HG03354 (cell line): ENCODE data around the gene MARCKSL1.
A peak's percentile ranks its signal among the peaks of the same experiment; 100 is the strongest.
"Not testable (repeated sequence)": the region's sequence is repeated elsewhere in the genome, so short reads cannot be mapped to it uniquely, and the experiment has no call there.

Experiments
- ATAC-seq: cut with Tn5 transposase; IDR thresholded peaks from one replicate; pipeline ENCODE4 v1.9.1; 2021; ENCODE audit warnings: mild to moderate bottlenecking; ENCODE audit not compliant: unreplicated experiment, poor library complexity, severe bottlenecking

Gene MARCKSL1, protein sequence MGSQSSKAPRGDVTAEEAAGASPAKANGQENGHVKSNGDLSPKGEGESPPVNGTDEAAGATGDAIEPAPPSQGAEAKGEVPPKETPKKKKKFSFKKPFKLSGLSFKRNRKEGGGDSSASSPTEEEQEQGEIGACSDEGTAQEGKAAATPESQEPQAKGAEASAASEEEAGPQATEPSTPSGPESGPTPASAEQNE

DNA sequence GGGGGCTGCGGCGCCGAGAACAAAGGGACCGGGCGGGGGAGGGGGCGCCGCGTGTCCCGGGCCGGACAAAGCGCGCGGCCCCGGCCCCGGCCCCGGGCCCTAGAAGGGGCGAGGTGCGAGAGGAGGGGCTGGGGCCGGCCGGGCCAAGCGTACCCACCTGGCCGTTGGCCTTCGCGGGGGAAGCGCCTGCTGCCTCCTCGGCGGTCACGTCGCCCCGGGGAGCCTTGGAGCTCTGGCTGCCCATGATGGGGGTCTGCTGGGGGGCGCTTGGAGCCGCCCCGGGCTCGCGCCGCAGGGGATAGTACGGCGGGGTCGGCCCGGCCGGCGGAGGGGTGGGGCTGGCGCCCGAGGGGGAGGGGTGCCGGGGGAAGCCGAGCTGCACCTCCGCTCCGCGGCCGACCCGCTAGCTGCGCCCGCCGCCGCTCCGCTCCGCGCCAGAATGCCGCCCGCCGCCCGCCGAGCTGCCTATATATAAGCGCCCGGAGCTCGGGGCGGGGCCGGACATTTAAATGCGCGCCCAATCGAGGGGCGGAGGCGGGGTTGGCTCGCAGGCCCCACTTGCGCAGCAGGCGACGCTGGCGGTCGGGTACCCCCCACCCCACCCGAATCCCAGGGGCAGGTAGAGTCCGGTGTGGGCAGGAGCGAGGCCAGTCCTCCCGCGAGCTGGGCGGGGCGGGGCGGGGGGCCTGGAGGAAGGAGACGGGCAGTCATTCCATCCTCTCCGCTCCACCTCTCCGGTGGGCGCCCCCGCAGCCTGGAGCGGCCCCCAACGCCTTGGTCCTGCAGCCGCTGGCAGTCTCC is at the start of gene MARCKSL1:
TSS of gene MARCKSL1 (minus strand) at position 444 of the 801 bp plus-strand sequence. CDS start at position 244, 200 bp downstream.
- ATAC-seq = peak; percentile 37

DNA sequence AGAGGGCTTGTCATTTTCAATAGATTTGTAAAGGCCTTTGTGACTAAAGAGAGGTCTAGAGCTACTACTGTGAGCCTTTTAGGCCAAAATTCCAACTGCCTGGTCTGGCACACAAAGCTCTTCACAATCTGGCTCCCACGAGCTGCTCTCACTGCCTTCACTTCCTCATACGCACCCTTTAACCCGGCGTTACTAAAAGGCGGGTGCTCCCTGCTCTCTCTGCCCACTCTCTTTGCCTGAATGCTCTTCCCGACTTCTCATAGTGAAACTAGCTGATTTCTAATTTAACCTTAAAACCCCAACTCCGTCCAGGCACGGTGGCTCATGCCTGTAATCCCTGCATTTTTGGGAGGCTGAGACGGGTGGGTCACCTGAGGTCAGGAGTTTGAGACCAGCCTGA is 44.0 kb upstream of the MARCKSL1 start:
- no peak for ATAC-seq

DNA sequence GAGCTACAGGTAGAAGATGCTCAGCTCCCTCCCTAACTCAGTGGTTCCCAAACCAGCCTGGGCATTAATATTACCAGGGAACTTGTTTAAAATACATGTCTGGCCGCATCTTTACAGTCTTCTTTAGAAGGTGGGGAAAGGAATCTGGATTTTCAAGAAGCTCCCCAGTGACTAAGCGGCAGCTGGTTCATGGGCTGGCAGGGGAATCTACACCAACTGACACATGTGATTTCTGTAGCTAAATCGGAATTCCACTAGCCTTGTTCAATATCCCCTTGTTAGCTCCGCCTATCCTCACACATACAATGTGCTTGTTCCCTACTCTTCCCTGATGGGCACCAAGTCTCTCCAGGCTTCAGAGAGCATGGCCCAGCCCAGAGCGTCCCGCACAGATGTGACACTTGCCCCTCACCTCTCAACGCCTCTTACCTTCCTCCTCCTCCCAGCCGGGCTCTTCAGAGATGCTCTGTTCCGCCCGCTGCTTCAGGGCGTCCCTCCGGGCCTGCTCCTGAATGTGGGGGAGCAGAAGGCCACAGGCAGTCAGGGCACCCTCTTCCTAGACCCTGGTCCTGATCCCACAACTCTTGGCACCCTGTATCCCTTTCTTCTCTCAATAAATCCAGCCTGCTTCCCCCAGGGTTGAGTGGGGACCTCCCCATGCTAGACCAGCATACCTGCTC is 41.6 kb upstream of the MARCKSL1 start:
- ATAC-seq = no peak

DNA sequence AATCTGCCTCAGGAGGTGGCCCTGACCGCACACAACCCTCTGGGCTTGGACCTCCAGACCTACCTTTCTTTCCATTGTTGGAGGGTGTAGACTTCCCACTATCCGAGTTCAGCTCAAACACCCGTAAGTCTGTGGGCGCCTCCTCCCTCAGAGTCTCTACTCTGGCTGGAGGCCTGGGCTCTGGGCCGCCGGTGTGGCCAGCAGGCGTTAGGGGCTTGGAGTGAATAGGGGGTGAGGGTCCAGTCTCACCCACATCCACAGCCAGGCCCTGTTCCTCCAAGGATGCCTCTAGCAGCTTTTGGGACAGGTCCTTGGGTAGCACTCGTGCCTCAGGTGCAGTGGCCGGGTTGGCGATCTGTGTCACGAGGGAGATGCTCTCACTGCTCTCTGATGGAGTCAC is 40.2 kb upstream of the MARCKSL1 start:
- ATAC-seq = no peak

DNA sequence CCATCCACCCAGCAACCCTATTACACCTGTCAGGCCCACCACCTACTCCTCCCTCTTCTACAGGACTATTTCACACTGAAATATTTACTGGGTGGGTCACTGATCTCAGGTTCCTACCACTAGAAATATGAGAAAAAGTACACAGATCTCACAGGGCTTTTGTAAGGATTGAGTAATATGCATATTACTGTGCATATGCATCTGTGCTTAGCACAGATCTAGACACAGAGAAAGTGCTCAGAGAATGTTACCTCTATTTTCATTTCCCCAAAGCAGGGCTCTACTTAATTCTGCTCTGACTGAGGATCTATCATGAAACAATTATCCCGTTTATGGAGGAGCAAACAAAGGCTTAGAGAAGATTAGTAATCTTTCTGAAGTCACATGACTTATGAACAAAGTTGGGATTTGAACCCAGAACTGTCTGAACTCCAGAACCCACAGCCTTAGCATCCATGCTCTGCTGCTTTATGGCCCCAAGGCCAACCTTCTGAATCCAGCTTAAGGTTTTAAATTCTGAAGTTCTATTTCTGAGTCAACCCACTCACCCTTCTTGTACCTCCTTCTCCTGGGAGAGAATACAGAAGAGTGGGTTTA is 38.1 kb upstream of the MARCKSL1 start:
- ATAC-seq = no peak

DNA sequence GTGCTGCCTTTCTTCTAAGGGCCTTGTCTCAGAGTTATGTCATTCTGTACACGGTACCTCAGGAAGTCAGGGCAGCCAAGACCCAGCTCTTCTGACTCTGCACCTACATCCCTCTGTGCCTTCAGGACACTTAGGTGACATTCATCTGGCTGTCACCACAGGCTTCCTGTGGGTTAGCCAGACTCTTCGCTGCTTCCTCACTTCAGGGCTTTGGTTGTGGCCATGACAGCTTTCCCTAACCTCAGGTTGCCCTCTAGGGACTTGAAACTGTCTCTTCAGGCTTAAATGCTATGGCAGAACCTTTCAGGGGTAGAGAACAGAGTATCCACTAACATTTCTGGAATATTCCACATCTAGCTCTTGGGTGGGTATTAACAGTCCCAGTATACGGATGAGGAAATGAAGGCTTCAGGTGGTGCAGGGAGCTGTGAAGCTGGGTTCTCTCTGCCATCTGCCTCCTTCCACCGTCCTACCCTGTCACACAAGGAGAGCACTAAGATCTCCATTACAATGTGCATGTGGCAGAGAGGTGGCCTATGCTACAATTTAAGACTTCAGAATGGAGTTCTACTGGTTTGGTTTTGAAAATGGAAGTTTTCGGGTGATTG is 36.2 kb upstream of the MARCKSL1 start:
- ATAC-seq = no peak

DNA sequence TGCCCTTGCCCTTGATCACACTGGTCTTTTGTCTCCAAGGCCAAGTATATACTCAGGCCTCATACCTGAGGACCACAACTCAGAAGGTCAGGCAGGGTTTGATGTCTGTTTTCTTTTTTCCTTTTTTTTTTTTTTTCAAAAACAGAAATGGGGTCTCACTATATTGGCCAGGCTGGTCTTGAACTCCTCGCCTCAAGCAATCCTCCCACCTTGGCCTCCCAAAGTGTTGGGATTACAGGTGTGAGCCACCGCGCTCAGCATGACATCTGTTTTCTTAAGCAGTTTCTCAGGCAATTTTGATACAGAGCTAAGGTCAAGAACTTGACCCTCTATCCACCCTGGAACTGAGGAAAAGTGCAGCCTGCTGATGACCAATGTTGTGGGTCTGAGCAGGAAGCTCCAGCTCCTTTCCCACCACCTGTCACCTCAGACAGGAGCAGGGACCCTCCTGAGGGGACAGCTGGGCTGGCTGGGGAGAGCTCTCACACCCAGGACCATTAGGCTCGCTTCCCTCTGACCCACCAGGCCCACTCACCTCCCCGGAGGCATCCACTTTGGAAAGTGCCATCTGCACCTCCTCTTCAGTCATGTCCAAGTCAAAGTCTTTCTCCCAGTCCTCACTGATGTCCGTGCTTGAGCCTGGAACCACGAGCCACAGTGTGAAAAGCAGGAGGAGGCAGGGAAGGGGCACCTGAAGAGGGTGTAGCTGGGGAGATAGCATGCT is 32.0 kb upstream of the MARCKSL1 start:
- no peak for ATAC-seq

DNA sequence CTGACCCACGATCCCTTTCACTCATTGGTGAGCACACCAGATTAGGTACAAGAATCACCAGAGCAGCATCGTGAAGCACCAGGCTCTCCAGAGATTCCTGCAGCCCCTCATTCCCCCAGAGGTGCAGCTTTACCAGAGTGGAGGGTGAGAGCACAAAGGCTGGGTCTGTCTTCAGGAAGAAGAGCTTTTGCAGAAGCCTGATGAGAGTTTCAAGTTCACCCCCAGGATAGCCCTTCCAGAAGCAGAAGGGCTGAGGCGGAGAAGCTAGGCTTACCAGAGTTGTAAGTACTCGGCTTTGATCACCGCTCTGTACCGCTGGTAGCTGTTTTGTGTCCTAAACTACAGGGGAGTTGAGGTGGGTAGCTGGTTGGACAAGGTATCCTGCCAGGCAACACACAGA is 29.4 kb upstream of the MARCKSL1 start:
- no peak for ATAC-seq

DNA sequence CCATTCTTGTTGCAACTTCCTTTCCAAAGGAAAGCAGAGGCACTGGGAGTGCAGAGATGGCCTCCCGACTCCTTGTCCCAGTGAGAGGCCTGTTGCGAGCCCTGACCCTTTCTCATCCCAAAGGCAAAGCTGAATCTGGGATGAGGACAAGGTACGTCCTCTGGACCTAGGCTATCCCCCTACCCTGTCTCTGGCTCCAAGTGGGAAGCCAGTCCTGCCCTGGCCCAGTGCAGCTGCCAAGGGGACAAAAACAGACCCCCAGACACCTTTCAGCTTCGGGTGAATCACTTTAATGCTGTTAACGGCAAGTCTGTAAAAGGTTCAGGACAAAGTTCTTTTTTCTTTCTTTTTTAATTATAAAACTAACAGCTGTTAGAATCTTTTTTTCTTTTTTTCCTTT is 28.8 kb upstream of the MARCKSL1 start:
- no peak for ATAC-seq

DNA sequence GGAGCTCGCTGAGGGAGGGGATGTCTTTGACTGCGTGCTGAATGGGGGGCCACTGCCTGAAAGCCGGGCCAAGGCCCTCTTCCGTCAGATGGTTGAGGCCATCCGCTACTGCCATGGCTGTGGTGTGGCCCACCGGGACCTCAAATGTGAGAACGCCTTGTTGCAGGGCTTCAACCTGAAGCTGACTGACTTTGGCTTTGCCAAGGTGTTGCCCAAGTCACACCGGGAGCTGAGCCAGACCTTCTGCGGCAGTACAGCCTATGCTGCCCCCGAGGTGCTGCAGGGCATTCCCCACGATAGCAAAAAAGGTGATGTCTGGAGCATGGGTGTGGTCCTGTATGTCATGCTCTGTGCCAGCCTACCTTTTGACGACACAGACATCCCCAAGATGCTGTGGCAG is 27.7 kb upstream of the MARCKSL1 start:
- no peak for ATAC-seq

DNA sequence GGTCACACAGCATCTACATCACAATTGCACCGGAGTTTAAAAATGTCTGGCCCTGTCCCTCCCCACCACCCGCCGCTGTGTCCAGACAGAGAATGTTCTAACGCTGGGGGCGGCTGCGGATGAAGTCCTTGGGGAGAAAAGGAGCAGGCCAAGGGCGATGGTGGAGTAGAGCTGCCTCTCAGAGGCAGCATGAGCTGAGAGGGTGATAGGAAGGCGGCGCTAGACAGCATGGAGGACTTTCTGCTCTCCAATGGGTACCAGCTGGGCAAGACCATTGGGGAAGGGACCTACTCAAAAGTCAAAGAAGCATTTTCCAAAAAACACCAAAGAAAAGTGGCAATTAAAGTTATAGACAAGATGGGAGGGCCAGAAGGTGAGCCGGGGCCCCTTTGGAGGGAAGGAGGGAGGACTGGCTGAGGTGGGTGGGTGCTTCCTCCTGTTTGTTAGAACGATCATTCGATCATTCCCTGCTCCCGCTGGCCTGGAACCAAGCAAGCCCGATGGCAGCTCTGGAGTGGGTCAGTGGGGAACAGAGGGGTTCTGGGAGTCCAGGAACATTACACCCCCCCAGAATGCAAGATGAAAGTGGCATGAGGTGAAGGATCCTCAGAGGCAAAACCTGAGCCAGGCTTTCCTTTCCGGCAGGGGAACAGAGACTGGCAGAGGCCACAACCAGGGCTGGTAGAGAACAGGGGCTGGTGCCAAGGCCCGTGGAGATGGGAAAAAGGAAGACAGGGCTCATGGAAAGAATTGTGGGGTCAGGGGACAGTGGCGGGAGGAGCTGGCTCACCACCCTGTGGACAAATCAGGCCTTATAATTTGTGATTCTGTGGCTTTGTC is 26.7 kb upstream of the MARCKSL1 start, which contains the start of the genes FAM229A and TSSK3:
TSS of gene FAM229A (minus strand) at position 12 of the 840 bp plus-strand sequence. CDS start 394 bp downstream, outside the sequence.
TSS of gene TSSK3 (plus strand) at position 66 of the 840 bp plus-strand sequence. CDS start at position 229, 163 bp downstream.
- no peak for ATAC-seq

DNA sequence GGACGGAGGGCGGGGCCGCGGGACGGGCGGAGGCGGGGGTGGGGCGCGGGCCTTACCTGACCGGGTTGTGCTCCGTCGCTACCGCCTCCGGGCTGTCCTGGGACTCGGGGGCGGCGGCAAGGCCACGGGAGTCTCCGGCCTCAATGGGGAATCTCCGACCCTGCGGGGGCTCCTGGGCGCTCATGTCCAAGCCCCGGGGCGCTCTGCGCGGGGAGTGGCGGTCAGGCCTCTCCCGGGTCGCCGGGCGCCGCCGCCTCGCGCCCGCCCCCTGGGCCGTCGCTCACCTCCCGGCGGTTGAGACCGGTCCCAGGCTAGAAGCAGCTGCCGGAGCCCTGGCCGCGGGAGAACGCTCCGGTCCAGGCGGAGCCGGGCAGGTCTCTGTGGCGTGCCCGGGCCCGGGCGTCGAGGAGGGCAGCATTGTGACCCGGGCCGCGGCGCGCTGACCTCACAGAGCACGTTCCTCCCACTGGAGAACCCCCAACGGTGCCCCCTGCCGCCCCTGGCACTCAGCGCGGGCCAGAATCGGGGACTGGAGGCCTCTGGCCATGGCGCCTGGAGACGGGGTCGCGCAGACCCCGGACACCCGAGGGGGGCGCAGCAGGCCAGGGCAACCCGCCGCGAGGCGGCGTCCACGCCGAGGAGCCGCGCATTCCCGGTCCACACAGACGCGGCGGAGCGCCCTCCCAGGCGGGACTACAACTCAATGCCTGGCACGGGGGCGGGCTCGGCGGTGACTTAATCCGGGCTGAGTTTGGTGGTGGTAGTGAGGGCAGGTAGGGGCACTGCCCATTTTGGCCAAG is 25.8 kb upstream of the MARCKSL1 start:
- no peak for ATAC-seq

DNA sequence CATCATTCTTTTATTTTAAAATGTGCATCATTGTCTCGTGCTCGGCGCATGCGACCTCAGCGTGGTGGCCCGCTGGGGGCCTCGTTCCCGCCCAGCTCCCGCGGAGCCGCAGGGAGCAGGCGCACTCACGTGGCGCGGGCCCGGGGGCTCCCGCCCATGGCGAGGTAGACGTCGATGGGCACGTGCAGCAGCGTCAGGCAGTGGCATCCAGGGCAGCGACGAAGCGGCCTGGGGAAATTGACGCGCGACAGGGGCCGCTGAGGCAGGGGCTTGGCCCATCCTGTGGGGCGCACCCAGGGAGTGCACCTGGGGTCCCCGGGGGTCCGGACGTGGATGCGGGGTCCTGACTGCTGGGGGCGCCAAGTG is 25.3 kb upstream of the MARCKSL1 start:
- ATAC-seq = no peak

DNA sequence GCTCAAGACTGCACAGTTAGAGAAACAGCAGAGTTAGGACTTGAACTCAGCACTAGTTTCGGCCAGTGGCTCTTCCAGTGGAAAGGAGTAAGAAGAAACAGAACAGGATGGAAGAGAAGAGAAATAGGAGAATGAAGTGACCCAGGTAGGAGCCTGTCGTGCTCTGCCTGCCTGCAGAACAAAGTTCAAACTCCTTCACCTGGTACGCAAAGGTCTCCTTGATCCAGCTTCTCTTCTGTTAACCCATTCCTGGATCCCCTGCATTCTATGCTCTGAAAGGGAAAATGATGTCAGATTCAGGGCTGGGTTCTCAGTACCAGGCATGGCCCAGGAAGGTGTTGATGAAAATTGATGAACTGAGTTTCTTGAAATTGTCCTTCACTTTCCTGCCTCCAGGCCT is 22.4 kb upstream of the MARCKSL1 start:
- ATAC-seq = no peak

DNA sequence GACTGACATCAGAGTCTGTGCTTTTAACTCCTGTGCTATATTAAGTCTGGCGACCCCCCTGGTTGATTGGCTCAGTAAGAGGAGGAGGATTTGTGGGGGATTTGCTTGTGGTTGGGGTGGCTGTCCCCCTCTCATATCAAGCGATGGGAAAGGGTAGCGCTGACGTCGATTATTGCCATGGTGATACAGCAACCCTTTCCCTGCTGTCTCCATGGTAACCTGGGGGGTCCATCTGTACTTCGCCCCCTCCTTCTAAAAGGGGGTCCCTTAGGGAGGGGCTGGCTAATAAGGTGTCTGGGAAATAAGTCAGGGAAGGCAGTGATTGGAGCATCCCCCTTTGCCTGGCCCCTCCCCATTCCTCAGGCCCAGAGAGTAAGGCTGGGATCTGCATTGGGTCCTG is 21.6 kb upstream of the MARCKSL1 start:
- ATAC-seq = no peak

DNA sequence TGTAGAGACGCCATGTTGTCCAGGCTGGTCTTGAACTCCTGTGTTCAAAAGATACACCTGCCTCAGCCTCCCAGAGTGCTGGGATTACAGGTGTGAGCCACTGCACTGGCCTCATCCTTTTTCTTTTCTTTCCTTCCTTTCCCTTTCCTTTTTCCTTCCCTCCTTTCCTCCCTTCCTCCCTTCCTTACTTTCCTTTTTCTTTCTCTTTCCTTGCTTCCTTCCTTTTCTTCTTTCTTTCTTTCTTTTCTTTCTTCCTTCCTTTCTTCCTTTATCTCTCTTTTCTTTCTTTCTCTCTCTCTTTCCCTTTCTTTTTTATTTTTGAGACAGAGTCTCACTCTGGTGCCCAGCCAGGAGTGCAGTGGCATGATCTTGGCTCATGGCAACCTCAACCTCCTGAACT is 20.4 kb upstream of the MARCKSL1 start:
- ATAC-seq = no peak

DNA sequence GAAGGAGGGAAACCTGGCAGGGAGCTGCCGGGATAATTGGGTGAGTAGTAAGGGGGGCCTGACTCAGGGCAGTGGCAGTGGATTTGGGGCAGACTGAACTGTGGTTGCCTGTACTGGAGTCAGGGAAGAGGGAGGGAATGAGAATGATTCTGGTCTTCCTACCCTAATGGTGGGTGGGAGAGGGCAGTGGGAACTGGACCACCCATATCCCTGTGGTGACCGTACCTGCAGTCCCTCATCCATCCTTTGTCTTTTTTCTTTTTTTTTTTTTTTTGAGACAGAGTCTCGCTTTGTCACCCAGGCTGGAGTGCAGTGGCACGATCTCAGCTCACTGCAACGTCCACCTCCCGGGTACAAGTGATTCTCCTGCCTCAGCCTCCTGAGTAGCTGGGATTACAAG is 19.7 kb upstream of the MARCKSL1 start:
- not testable (repeated sequence) for ATAC-seq
